ENCODE data around the gene HBE1.
"Not testable (repeated sequence)": the region's sequence is repeated elsewhere in the genome, so short reads cannot be mapped to it uniquely, and the experiment has no call there.

Gene HBE1

DNA sequence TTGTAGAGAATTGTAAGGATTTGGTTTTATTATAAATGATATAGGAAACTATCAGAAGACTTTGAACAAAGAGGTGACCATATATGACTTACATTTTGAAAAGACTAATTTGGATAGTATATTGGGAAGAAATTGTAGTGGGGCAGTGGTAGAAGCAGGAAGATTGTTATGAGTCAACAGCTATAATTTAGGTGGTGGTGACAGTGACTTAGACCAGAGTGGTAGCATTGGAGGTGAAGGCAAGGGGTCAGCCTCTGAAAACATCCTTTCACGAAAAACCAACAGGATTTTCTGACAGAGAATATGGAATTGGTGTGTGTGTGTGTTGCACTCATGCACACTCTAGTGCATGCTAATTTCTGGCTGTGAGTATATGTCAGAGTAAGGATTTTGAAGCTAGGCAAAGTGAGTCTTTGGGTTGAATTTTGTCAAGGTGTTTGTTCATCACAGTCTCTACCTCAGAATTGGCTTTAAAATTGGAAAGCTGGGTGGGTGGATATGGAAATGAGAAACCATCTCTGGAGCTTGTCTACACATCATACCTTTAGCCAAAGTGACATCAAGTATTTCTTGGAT, 8.2 kb upstream of the HBE1 start:
- Mint-ChIP-seq H3K36me3 (no peaks in the 10 kb centered on the region), H3K27me3 (peaks cover 0 to 7% of the 10 kb centered on the region in 2 donors), H3K27ac (no peak overlapping the region), H3K4me1 (peaks cover 2 to 5% of the 10 kb centered on the region in 2 donors), H3K4me3 (no peak overlapping the region), H3K9me3 (no peaks in the 10 kb centered on the region)
- DNase-seq (no peak), ATAC-seq (replicated peaks) (no peak)

DNA sequence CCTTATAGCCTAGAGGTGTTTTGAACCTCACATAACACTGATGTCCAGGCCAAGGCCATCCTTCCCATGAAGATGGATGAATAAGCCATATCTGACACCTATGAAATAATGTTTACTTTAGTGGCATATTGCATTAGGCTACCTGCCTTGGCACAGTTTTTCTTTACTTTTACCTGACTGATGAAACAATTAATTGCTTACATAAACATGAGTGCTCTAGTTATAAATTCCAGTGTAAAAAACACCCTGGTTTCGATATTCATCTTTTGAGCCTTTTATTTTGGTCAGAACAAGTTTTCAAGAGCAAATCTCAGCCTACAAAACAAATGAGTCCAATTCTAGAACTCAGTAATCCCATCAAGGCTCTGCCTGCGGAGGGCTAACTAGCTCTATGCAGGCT, 7.0 kb upstream of the HBE1 start:
- Mint-ChIP-seq H3K27me3 (peaks cover 0 to 7% of the 10 kb centered on the region in 2 donors), H3K4me1 (peaks cover 2 to 5% of the 10 kb centered on the region in 2 donors), H3K36me3 (no peaks in the 10 kb centered on the region), H3K4me3 (no peak overlapping the region), H3K27ac (no peak overlapping the region), H3K9me3 (no peaks in the 10 kb centered on the region)
- ATAC-seq (replicated peaks) (no peak), DNase-seq (no peak)

DNA sequence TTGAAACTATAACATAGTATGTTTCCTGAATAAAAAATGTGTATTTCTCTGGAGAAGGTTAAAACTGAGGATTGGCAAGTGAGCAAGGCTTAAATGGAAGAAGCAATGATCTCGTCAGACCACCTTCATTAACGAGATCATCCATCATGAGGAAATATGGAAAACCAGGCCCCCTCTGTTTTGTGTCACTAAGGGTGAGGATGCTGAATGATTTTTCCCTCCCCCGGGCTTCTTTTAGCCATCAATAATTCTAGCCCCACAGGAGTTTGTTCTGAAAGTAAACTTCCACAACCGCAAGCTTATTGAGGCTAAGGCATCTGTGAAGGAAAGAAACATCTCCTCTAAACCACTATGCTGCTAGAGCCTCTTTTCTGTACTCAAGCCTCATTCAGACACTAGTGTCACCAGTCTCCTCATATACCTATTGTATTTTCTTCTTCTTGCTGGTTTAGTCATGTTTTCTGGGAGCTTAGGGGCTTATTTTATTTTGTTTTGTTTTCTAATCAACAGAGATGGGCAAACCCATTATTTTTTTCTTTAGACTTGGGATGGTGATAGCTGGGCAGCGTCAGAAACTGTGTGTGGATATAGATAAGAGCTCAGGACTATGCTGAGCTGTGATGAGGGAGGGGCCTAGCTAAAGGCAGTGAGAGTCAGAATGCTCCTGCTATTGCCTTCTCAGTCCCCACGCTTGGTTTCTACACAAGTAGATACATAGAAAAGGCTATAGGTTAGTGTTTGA, 5.8 kb upstream of the HBE1 start:
- H3K36me3 Mint-ChIP-seq: no peaks in the 10 kb centered on the region
- ATAC-seq (replicated peaks) (no peak), DNase-seq (no peak)
- H3K4me1 Mint-ChIP-seq: peaks cover under 1 to 2% of the 10 kb centered on the region in 2 donors
- no peak overlapping the region for H3K4me3 Mint-ChIP-seq
- H3K27me3 Mint-ChIP-seq: peaks cover 0 to 7% of the 10 kb centered on the region in 2 donors
- H3K27ac Mint-ChIP-seq: no peak overlapping the region
- H3K9me3 Mint-ChIP-seq: no peaks in the 10 kb centered on the region

DNA sequence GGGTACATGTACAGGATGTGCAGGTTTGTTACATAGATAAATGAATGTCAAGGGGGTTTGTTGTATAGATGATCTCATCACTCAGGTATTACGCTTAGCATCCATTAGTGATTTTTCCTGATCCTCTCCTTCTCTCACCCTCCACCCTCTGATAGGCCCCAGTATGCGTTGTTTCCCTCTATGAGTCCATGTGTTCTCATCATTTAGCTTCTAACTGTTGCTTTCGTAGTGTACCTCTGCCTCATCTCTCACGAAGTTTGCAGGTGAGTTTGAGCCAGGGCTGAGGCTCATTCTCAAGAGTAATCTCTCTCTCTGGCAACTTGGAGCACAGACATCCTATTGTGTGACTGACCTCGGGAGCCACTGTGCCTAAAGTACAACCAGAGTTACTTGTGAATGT, 4.7 kb upstream of the HBE1 start:
- no peaks in the 10 kb centered on the region for H3K36me3 Mint-ChIP-seq
- H3K4me3 Mint-ChIP-seq: no peak overlapping the region
- H3K9me3 Mint-ChIP-seq: no peaks in the 10 kb centered on the region
- ATAC-seq (replicated peaks): no peak
- H3K27ac Mint-ChIP-seq: no peak overlapping the region
- peaks cover 0 to 7% of the 10 kb centered on the region in 2 donors for H3K27me3 Mint-ChIP-seq
- no peak for DNase-seq
- H3K4me1 Mint-ChIP-seq: no peaks in the 10 kb centered on the region

DNA sequence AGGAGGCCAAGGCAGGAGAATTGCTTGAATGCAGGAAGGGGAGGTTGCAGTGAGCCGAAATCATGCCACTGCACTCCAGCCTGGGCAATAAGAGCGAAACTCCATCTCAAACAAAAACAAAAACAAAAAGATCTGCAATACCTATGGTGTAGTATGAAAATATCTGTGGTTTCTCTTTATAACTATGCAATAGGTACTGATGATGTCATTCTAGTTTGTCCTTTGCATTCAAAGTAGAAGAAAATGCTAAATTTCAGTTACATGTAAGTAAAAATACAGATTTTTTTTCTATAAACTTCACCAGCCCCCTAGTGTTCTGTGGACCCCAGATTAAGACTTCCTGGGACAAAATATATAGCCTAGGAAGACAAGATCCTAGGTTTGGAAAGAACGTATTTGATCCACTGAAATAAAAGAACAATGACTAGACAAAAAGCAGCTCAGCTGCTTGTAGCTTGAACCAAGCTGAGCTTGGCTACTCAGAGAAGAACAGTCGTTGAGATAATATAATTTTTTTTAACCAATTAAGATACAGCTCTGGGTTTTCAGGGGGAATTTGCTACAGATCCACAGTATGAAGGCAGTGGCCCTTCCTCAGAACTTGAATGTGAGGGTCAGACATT, 2.8 kb upstream of the HBE1 start:
- no peaks in the 10 kb centered on the region for H3K36me3 Mint-ChIP-seq
- no peak overlapping the region for H3K4me3 Mint-ChIP-seq
- no peak for ATAC-seq (replicated peaks)
- H3K4me1 Mint-ChIP-seq: no peaks in the 10 kb centered on the region
- no peaks in the 10 kb centered on the region for H3K9me3 Mint-ChIP-seq
- no peak overlapping the region for H3K27ac Mint-ChIP-seq
- DNase-seq: no peak
- H3K27me3 Mint-ChIP-seq: no peaks in the 10 kb centered on the region

DNA sequence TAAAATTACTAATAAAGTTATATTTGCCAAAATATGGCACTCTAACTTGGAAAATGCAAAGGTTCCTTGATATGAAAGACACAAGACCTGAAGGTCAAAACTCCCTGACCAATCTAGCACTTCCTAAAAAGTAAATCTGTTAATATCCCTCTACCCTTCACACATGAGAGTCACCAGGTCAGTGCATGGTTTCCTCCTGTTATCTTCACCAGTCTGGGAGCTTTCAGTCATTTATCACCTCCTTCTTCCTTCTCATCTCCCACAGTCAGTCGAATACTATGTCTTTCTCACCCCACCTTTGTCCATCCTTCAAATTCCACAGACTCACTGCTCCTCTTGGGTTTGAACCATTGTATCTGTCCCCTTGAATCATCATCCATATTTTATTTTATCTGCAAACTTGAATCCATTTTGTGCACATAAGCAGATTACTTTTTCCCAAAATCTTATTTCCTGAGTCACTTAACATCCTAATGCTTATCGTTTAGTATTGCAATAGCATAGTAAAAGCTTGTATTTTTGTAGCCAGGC, 2.6 kb downstream of the HBE1 start:
- no peaks in the 10 kb centered on the region for H3K36me3 Mint-ChIP-seq
- peaks cover 0 to 4% of the 10 kb centered on the region in 2 donors for H3K27me3 Mint-ChIP-seq
- no peaks in the 10 kb centered on the region for H3K4me1 Mint-ChIP-seq
- ATAC-seq (replicated peaks): no peak
- no peak for DNase-seq
- no peak overlapping the region for H3K27ac Mint-ChIP-seq
- no peak overlapping the region for H3K4me3 Mint-ChIP-seq
- peaks cover 2 to 8% of the 10 kb centered on the region in 2 donors for H3K9me3 Mint-ChIP-seq

DNA sequence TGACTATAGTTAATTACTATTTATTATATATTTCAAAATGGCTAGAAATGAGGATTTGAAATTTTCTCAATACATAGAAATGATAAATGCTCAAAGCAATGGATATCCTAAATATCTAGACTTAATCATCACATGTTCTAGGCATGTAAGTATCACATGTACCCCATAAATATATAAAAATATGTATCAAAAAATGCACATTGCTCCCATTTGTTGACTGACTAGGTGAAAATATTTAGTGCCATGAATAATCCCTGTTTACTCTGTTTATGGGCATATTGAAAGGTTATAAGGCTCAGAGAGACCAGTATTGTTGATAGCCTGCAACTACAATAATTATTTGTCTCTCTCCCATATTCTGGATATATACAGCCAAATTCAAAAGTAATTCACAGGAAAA, 3.1 kb downstream of the HBE1 start:
- peaks cover 0 to 4% of the 10 kb centered on the region in 2 donors for H3K27me3 Mint-ChIP-seq
- H3K4me3 Mint-ChIP-seq: no peak overlapping the region
- H3K36me3 Mint-ChIP-seq: no peaks in the 10 kb centered on the region
- H3K27ac Mint-ChIP-seq: no peak overlapping the region
- H3K9me3 Mint-ChIP-seq: peaks cover 2 to 8% of the 10 kb centered on the region in 2 donors
- ATAC-seq (replicated peaks): no peak
- no peak for DNase-seq
- H3K4me1 Mint-ChIP-seq: no peaks in the 10 kb centered on the region

DNA sequence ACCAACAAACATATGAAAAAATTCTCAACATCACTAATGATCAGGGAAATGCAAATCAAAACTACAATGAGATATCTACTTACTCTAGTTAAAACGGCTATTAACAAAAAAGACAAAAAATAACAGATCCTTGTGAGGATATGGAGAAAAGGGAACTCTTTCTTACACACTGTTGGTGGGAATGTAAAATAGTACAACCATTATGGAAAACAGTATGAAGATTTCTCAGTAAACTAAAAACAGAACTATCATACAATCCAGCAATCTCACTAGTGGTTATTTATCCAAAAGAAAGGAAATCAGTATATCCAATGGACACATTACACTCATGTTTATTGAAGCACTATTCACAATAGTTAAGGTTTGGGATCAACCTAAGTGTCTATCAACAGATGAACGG, 3.9 kb downstream of the HBE1 start:
- DNase-seq: no peak
- peaks cover 0 to 4% of the 10 kb centered on the region in 2 donors for H3K27me3 Mint-ChIP-seq
- no peaks in the 10 kb centered on the region for H3K4me1 Mint-ChIP-seq
- H3K4me3 Mint-ChIP-seq: no peak overlapping the region
- H3K9me3 Mint-ChIP-seq: peaks cover 2 to 8% of the 10 kb centered on the region in 2 donors
- no peak overlapping the region for H3K27ac Mint-ChIP-seq
- H3K36me3 Mint-ChIP-seq: no peaks in the 10 kb centered on the region
- no peak for ATAC-seq (replicated peaks)

DNA sequence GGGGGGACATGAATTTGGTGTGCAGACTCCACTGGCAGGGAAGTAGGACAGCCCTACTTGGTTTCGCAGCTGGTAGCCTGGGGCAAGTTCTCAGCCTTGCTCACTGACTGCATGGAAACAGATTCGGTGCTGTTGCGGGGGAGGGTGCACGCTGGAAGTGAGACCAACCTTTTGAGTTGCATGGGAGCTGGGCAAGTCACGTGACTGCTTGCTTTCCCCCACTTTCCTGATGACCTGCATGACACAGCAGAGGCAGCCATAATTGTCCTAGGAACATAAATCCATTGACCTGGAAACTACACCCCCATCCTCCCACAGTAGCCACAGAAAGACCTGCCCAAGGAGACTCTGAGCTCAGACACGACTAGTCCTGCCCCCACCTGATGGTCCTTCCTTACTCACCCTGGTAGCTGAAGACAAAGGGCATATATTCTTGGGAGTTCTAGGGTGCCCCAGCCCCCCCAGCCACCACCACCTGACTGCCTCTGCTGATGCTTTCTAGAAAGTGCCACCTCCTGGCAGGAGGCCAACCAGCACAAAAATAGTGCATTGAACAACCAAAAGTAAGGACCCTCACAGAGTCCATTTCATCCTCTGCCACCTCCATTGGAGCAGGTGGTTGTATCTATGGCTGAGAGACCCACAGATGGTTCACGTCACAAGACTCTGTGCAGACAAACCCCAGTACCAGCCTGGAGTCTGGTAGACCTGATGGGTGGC, 11.0 kb downstream of the HBE1 start:
- Mint-ChIP-seq H3K27ac (no peak overlapping the region), H3K36me3 (no peaks in the 10 kb centered on the region), H3K4me3 (no peak overlapping the region), H3K4me1 (no peaks in the 10 kb centered on the region), H3K27me3 (peaks cover 8 to 11% of the 10 kb centered on the region in 2 donors), H3K9me3 (peaks cover 9 to 17% of the 10 kb centered on the region in 2 donors)
- ATAC-seq (replicated peaks) (no peak), DNase-seq (no peak)

DNA sequence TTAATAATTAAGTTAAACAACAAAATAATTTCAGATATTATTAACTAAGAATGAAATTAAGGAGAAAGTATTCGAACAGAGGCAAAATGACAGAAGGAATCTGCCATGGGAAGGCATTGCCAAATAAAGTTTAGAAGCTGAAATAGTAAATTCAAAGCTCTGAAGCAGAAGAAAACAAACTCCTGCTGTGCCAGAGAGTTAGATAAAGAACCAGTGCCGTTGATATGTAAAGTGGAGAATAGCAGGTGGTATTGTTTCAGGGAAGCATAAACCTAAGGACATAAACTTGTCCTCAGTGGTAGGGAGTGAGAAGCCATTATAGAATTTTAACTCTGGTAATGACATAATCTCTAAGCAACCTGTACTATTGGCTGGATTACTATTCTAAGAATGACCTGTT, 12.4 kb downstream of the HBE1 start:
- peaks cover 7 to 9% of the 10 kb centered on the region in 2 donors for H3K9me3 Mint-ChIP-seq
- no peak for ATAC-seq (replicated peaks)
- H3K4me3 Mint-ChIP-seq: no peak overlapping the region
- H3K36me3 Mint-ChIP-seq: no peaks in the 10 kb centered on the region
- H3K27ac Mint-ChIP-seq: no peak overlapping the region
- no peaks in the 10 kb centered on the region for H3K4me1 Mint-ChIP-seq
- no peak for DNase-seq
- H3K27me3 Mint-ChIP-seq: peaks cover 7 to 11% of the 10 kb centered on the region in 2 donors

DNA sequence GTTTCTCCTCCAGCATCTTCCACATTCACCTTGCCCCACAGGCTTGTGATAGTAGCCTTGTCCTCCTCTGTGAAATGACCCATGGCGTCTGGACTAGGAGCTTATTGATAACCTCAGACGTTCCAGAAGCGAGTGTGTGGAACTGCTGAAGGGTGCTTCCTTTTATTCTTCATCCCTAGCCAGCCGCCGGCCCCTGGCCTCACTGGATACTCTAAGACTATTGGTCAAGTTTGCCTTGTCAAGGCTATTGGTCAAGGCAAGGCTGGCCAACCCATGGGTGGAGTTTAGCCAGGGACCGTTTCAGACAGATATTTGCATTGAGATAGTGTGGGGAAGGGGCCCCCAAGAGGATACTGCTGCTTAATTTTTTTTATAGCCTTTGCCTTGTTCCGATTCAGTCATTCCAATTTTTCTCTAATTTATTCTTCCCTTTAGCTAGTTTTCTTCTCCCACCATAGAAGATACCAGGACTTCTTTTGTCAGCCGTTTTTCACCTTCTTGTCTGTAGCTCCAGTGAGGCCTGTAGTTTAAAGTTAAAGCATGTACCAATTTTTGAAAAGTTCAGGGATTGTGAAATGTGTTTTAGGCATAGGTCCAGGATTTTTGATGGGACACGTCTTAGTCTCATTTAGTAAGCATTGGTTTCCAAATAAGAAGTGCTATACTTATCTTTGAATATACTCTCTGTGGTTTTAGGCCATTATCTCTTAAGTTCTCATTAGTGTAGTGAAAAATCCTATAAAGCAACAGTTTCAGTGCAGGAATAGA, 14.9 kb downstream of the HBE1 start, which contains the start of gene HBG2:
HBG2 (minus strand) TSS at position 136 of the 768 bp plus-strand sequence; CDS start at position 83, 53 bp downstream.
- not testable (repeated sequence) for H3K4me1 Mint-ChIP-seq; DNase-seq; H3K4me3 Mint-ChIP-seq; H3K36me3 Mint-ChIP-seq; H3K9me3 Mint-ChIP-seq; ATAC-seq (replicated peaks); H3K27ac Mint-ChIP-seq
- peaks cover 7 to 11% of the 10 kb centered on the region in 2 donors for H3K27me3 Mint-ChIP-seq

DNA sequence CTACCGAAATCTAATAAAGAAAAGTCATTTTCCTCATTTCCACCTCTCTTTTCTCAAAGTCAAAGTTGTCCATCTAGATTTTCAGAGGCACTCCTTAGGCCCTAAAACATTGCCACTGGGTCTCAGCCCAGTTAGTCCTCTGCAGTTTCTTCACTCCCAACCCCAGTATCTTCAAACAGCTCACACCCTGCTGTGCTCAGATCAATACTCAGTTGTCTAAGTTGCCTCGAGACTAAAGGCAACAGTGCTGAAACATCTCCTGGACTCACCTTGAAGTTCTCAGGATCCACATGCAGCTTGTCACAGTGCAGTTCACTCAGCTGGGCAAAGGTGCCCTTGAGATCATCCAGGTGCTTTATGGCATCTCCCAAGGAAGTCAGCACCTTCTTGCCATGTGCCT, 15.7 kb downstream of the HBE1 start:
- peaks cover 7 to 11% of the 10 kb centered on the region in 2 donors for H3K27me3 Mint-ChIP-seq
- H3K27ac Mint-ChIP-seq; ATAC-seq (replicated peaks); H3K4me3 Mint-ChIP-seq; DNase-seq; H3K9me3 Mint-ChIP-seq; H3K4me1 Mint-ChIP-seq; H3K36me3 Mint-ChIP-seq: not testable (repeated sequence)

DNA sequence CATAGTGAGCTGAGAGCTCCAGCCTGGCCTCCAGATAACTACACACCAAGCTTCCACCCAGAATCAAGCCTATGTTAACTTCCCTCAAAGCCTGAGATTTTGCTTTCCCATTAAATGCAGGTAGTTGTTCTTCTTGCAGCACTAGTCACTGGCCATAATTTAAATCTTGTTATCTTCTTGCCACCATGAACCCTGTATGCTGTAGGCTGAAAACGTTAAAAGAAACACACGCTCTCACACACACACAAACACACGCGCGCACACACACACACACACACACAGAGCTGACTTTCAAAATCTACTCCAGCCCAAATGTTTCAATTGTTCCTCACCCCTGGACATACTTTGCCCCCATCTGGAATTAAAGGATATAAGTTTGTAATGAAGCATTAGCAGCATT, 16.3 kb downstream of the HBE1 start:
- H3K27me3 Mint-ChIP-seq: peaks cover 7 to 11% of the 10 kb centered on the region in 2 donors
- H3K4me1 Mint-ChIP-seq, H3K9me3 Mint-ChIP-seq: not testable (repeated sequence)

DNA sequence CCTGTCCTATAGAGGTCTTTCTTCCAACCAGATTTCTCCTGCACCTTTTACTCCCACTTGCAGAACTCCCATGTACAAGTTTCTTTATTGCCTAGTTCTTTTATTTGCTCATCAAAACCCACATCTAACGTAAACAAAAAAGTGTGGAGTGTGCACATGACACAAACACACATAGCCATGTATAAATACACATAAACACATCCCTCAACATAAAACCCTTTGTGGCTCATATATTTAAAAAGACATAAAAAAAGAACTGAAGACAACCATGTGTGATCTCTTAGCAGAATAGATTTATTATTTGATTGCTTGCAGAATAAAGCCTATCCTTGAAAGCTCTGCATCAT, 16.9 kb downstream of the HBE1 start:
- Mint-ChIP-seq H3K9me3 (no peaks in the 10 kb centered on the region), H3K27ac (no peak overlapping the region), H3K36me3 (no peaks in the 10 kb centered on the region), H3K27me3 (peaks cover 7 to 8% of the 10 kb centered on the region in 2 donors), H3K4me1 (no peaks in the 10 kb centered on the region), H3K4me3 (no peak overlapping the region)
- no peak for ATAC-seq (replicated peaks)
- DNase-seq: no peak

More for the DNA sequence above, 16.3 kb downstream of the HBE1 start:
- not testable (repeated sequence) for H3K4me3 Mint-ChIP-seq; ATAC-seq (replicated peaks); H3K36me3 Mint-ChIP-seq; DNase-seq; H3K27ac Mint-ChIP-seq
